GM18907 (cell line): Measurements from ENCODE around the gene NEURL1B.
"Not testable (repeated sequence)": the region's sequence is repeated elsewhere in the genome, so short reads cannot be mapped to it uniquely, and the experiment has no call there.

Experiments used
- ATAC-seq: cut with Tn5 transposase; IDR thresholded peaks from one replicate; pipeline ENCODE4 v1.9.1; 2021; ENCODE audit warnings: mild to moderate bottlenecking, moderate library complexity; ENCODE audit not compliant: unreplicated experiment

The NEURL1B gene

DNA sequence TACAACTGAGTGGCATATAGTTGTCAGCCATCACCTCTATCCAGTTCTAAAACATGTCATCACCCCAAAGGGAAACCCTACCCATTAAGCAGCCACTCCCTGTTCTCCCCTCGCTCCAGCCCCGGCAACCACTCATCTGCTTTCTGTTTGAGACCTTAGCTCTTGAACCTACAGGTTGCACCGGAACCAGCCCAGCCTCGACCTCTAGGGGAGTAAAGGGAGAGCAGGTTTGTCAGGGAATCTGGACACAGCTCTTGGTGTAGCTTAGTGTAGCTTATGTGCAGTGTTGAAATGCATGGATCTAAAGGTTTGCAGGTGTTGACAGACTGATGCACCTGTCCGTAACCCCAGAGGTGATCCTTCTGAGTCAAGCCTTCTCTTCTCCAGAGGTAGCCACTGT, 30.0 kb downstream of the NEURL1B start:
- ATAC-seq: no peak

DNA sequence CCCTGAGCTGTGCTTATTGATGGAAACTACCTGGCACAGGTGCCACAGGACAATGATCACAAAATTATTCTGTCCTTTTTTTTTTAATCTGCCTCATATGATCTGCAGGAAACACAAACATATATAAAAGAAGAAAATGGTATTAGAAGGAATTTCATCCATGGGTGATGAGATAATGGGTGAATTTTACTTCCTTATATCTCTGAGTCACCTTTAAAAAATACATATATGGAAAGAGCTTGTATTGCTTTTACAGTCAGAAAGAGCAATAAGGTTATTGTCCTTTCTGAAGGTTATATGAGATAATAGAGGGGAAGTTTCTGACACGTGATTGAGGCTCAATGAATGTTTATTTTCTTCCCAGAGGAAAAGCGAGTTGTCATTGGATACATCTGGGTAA, 31.6 kb downstream of the NEURL1B start:
- ATAC-seq: no peak

DNA sequence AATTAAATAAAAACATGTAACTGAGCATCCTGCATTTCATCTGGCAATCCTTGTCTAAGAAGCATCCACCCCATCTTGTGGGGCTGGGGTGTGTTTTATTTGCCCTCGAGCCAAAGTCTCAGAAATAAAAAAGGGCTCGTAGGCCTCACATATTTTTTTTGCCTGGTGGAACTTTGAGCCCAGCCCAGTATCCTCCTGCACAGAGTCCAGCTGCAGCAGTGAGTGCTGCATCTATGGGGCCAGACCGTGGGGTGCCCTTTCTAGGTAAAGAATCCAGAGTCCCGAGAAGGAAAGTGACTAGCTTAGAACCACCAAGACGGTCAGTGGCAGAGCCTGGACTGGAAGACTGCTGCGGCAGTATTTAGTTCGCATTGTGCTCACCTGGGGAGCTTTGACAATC, 33.1 kb downstream of the NEURL1B start:
- no peak for ATAC-seq

DNA sequence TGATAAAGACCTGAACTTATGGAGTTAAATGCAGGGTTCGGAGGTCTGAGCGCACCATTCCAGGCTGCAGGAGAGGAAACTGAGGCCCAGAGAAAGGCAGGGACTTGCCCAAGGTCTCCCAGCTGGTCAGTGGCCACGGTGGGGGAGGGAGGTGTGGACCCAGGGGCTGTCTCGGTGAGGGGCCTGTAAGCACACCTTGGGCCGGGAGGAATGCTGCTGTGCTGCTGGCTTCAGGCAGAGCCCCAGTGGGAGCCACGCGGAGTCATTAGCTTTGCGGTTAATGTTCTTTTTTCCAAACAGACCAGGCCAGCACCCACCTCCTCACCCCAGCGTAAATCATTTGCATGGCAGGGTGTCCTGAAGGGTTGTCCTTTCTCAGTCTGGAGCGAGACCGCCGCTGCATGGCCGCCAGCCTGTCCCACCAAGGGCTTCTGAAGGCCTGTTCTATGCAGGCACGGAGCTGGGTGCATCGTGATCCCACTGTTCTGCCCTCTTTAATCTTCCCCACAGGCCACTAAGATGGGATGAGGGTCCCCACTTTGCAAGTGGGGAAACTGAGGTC, 35.9 kb downstream of the NEURL1B start:
- ATAC-seq: no peak

DNA sequence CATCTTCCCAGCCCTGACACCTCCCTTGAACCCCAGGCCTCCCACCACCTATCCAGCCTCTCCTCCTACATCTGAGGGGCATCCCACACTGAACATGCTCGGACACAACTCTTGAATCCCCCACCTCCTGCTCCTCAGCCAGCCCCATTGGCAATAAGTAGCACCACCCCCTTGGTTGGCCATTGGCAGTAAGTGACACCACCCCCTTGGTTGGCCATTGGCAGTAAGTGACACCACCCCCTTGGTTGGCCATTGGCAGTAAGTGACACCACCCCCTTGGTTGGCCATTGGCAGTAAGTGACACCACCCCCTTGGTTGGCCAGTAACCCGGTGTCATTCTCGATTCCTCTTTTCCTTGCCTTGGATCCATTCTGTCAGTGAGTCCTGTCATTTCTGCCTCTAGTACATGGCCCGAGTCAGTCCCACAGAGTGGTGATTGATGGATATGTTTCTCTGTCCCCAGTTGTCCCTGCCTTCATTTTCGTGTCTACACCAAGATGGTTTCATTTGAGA, 37.4 kb downstream of the NEURL1B start:
- not testable (repeated sequence) for ATAC-seq

DNA sequence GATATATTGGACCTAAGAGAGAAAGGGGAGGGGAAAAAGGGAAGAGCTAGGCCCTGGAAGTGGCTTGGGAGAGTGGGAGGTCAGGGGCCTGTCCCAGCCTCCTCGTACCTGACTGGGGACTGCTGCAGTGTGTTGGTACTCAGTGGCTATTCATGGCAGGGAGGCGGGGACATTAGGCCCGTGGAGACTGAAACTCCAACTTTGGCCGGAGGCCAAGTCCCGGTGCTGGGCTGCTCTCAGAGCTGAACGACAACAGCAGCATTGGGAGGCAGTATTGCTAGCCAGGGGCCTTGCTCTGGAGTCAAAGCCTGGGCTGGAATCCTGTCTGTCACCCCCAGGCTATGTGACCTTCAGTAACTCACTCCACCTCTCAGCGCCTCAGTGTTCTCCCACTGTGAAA, 37.8 kb downstream of the NEURL1B start:
- ATAC-seq: no peak

DNA sequence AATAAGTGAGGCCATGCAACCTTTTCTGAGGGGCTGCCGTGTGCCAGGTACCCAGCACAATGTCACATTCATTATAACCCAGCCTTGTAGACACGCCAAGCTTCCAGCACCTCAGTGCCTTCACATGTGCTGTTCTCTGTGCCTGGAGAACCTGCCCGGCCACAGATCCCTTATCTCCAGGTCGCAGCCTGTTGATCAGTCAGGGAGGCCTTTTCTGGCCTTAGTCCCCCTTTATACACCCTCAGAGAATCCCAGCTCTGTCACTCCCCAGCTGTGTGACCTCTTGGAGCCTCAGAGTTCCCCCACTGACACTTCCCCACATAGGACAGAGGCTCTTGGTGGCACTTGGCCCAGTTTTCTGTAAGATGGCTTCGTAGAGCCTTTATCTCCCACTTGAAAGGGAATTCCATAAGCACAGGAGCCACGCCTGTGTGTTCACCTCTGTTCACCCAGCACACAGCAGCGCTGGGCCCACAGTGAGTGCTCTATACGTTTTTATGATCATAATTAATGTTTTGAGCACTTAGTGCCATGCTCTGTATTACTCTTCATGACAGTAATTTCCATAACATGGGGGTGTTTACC, 38.7 kb downstream of the NEURL1B start:
- no peak for ATAC-seq

DNA sequence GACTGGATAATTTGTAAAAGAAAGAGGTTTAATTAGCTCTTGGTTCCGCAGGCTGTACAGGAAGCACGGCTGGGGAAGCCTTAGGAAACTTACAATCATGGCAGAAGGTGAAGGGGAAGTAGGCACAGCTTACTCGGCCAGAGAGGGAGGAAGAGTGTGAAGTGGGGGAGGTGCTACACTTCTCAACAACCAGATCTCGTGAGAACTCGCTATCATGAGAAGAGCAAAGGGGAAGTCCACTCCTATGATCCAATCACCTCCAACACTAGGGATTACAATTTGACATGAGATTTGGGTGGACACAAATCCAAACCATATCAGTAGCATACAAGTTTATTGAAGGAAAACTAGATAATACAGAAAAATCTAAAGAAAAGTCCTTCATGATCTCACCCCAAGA, 39.9 kb downstream of the NEURL1B start:
- ATAC-seq: no peak

DNA sequence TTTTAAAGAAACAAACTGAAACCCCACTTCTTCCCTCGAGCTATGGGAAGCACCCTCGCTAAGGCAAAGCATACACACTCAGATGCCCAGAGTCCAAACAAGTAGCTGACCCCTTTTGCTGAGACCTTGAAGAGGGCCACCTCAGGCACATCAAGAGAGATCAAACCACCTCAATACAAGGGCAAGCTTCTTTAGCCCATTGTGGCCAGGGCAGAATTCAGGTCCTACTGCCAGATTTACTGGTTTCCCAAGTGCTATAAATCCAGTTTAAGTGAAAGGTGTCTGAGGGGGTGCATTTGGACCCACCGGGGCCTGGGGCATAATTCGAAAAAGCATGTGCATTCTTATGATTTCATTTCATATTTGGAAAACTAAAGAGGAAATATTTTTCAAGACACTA, 40.4 kb downstream of the NEURL1B start:
- ATAC-seq: no peak

DNA sequence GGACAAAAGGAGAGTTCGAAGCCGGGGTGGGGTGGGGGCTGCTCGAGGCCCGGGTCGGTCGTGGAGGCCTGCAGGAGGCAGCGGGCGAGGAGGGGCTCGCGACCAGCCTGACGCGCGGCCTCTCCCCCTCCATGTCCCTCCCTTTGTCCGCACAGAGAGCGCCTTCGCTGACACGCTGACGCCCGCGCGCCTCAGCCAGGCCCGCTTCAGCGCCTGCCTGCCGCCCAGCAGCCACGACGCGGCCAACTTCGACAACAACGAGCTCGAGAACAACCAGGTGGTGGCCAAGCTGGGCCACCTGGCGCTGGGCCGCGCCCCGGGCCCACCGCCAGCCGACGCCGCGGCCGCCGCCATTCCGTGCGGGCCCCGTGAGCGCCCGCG, 42.2 kb downstream of the NEURL1B start:
- no peak for ATAC-seq

DNA sequence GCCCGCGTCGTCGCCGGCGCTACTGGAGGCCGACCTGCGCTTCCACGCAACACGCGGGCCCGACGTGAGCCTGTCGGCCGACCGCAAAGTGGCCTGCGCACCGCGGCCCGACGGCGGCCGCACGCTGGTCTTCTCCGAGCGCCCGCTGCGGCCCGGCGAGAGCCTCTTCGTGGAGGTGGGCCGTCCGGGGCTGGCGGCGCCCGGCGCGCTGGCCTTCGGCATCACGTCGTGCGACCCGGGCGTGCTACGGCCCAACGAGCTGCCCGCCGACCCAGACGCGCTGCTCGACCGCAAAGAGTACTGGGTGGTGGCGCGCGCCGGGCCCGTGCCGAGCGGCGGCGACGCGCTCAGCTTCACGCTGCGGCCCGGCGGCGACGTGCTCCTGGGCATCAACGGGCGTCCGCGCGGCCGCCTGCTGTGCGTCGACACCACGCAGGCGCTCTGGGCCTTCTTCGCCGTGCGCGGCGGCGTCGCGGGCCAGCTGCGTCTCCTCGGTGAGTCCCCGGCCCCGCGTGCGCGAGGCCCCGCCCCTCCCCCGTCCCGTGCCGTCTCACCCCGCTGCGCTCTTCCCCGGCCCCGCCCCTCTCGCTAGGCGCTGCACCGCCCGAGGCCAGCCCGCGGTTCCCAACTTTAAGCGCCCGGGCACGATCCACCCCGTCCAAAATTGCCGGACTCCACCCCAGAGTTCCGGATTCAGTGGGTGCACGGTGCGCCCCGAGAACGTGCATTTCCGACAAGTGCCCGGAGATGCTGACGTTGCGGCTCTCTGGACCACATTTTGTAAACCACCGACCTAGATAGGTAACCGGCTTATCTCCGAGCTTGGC, 42.8 kb downstream of the NEURL1B start:
- no peak for ATAC-seq

DNA sequence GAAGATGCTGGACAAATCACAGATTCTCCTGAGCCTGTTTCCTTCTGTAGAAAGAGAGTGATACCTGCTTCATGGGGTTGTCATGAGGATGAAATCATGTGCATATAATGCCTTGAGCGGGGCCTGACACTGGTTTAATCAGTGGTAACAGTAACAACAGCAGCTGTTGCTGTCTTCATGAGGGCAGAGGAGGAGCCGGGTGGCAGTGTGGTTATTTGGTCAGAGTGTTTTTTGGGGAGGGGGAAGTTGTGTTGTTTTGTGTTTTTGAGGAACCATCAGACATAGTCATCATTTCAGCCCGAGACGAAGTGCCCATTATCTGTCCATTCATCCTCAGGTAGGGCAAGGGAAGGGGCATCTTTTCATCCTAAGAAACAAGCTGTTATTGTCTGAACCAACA, 44.0 kb downstream of the NEURL1B start:
- no peak for ATAC-seq

DNA sequence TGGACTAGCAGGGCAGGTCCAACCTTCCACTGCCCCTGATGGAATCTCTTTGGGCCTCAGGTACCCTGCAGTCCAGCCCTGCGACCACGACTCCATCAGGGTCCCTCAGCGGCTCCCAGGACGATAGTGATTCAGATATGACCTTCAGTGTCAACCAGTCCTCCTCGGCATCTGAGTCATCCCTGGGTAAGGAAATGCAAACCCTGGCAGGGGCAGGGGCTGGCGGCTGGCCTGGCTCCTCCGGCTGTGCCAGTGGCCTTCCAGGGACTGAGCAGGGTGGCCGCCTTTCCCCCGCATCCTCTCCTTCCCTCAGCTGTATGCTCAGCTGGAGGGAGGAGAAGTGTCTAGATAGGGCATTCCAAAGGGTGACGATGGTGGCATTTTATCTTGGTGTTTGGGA, 45.0 kb downstream of the NEURL1B start:
- no peak for ATAC-seq

DNA sequence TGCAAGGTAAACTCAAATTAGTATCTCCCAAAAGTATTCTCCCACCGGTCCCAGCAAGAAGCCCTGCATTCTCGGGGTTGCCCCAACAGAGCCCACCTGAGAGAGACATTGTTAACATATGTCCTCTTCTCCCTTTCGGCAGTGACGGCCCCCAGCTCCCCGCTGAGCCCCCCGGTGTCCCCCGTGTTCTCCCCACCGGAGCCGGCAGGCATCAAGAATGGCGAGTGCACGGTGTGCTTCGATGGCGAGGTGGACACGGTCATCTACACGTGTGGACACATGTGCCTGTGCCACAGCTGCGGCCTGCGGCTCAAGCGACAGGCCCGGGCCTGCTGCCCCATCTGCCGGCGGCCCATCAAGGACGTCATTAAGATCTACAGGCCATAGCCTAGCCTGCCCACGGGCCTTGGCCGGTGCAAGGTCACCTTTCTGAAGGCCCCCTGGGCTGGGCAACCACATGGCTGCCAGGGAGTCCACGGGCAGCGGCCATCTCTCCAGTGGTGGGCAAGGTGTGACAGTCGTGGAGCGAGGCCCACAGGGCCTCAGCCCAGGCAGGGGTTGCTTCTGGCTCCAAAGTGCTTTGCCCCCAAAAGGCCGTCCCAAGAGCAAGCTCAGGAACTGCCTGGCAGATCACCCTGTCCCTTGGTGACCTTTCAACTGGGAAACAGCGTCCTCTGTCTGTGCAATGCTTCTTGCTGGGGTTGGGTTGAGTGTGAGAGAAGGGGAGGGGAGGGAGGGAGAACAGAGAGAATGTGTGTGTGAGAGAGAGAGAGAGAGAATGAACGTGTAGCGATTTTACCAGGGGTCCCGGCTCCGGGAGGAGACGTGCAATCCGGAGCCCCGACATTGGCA, 45.7 kb downstream of the NEURL1B start:
- no peak for ATAC-seq

DNA sequence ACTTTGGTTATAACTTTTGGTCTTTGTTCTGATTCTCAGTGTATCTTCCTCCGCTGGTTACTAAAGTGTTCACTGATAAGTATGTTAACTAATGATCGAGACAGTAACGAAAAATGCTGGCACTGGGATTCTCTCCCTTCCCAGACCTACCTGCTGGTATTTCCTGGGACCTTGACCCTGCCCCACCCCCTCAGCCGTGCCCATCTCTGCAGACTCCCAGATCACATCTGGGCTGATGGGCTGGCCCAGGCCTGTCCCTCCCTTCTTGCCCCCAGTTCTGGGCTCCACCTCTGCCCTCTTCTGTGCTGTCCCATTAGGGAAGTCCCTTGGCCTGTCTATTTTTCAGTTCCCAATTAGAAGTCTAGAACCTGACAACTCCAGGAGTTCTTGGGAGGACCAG, 46.9 kb downstream of the NEURL1B start:
- ATAC-seq: no peak

DNA sequence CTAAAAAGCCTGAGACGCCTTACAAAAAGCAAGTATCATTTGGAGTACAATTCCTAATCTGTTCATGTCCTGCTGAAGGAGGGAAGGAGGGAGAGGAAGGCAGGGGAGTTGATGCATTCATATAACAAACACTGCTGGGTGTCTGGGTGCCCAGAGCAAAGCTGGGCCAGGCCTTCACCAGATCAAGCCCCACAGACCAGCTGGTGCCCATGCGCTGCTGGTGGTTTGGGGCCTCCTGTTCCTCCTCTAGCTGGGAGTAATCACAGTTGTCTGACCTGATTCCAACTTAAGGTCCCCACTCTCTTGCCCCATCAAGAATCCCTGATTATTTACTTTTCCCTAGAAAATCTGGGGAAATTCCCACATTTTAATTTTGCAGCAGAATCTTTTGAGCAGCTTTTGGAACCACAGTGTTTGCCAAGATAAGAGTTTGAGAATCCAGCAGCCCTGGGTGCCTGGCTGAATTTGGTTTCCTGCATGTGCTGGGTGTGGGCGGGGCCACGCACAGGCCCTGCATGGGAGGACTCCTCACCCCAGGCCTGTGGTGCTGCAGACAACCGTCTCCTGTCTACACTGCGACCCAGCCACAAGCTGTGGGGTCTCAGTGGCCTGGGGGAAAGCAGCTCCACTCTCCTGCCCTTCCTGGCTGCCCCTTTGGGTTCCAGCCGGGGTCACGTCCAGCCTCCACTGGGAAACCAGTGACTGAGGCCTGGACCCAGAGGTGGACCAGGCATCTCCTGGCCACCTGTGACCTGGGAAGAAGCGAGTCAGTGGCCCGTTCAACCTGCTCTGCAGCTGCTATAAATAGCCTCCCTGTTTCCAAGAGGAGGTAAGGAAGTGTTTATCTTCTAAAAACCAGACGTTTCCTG, 47.5 kb downstream of the NEURL1B start:
- ATAC-seq: no peak

DNA sequence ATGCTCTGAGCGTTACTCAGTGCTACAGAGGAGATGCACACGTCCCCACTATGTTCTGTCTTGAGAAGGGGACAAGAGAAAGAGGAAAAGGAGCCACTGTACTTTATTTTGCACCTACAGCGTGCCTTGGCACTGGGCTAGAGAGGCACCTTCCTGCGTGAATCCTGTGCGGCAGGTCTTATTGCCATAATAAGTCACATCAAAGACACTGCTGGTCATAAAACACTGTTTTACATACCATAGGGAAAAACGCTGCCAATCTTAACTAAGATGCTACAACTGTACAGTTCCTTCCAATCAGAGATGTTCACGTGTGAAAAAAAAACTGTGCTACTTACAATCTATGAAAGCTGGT, 48.1 kb downstream of the NEURL1B start:
- no peak for ATAC-seq

DNA sequence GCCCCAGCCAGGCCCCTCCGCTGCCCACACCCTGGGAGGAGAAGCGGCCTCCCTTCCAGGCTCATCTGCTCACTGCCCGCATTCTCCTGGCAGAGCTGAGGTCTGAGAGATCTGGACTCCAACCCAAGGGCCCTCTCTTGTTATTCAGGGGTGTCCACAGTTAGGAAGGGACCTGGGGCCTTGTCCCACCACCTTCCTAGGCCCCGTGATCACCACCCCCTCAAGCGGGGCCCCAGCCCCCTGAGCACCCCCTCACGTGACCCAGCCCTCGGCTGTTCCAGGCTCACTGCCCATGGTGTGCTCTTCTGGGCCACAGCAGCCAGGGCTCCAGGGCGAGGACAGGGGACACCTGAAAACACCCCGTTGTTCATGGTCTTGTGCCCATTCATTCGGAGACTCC, 48.7 kb downstream of the NEURL1B start:
- ATAC-seq: no peak

DNA sequence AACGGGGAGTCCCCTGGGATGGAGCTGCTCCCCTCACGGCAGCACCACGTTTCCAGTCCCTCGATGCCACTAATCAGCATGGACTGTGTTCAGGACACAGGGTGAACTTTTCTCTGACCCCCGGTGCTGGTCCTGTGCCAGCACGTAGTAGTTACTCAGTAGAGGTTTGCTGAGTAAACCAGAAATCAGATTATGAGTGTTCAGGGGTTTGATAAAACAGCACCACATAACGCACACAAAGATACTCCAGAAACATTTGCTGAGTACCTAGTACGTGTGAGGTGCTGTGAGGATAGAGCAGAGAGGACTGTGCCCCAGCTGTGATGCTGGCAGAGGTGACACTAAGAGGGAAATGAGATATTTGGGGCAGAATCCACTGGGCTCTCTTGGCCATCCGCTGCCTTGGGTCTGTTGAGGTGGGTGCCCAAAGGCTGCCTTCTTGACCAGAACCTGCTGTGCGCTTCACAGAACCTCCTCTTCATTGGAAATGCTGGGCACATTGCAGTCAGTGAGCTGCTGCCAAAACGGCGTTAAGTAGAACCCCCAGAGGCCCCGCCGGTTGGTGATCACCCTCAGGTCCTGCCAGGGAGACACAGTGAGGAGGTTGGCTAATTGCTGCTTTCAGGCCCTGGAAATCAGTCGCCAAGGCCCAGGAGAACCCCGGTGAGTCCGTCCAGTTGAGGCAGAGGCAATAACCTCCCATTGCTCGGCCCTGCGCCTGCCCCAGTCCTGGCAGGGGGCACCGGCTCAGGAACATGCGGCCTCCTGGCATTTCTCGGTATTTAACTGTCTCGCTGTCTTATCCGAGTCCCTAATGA, 49.4 kb downstream of the NEURL1B start:
- ATAC-seq: peak; percentile 46

DNA sequence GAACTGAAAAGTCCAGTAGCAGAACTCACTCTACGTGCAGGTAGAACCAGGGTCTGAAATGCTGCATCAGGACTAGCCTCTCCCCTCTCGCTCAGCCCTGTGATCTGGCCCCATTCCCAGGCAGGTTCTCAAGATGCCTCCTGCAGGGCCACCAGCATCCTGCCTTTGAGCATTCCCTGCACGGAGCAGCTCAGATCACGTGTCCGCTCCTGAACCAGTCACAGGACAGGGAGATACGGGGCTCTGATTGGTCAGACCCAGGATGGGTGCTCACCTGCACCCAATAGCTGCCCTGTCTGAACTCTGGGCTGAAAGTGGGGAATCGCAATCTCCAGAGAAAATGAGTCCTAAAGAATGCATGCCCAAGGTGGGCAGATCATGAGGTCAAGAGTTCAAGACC, 50.8 kb downstream of the NEURL1B start:
- no peak for ATAC-seq
